ENCODE data around the gene PLLP. TPM values are rescaled to one million over a fixed set of nuclear protein-coding genes. Genes with fewer than 3 reads are reported as not detected.

The PLLP gene
- total RNA-seq, 6 donors from 2014 or later = 38.8 to 184 (median 114) TPM

- peaks cover 9 to 91% (median 67%) of the 10 kb centered on the region in 4 donors for H3K36me3 ChIP-seq
- no peaks in the 10 kb centered on the region for H3K4me1 ChIP-seq
- no peaks in the 10 kb centered on the region for H3K27me3 ChIP-seq
- no peaks in the 10 kb centered on the region for H3K9me3 ChIP-seq
- no peak for DNase-seq
- no peak overlapping the region for H3K27ac ChIP-seq
- WGBS, 2 donors = 92% methylated on average over 6 of the region's 6 CpGs
- no peak overlapping the region for H3K4me3 ChIP-seq
- TF ChIP-seq POLR2A (IDR thresholded peaks at IDR 0.05) = no peak
- no peak for ATAC-seq (ENCODE audit: low FRiP score in 2 of 2)
Observed at GRCh38 chr16:57224651-57225335, 59.7 kb downstream of the PLLP start.

GRCh38 chr16:57223057-57223456, 61.4 kb downstream of the PLLP start:
- no peak for TF ChIP-seq EP300 (IDR thresholded peaks at IDR 0.05)
- TF ChIP-seq POLR2A (IDR thresholded peaks at IDR 0.05) = no peak
- TF ChIP-seq POLR2AphosphoS5 (IDR thresholded peaks at IDR 0.05) = no peak
- no peaks in the 10 kb centered on the region for H3K4me1 ChIP-seq
- H3K4me3 ChIP-seq = no peak overlapping the region
- H3K36me3 ChIP-seq = peaks cover 5 to 92% (median 70%) of the 10 kb centered on the region in 4 donors
- no peak overlapping the region for H3K27ac ChIP-seq
- H3K9me3 ChIP-seq = peaks cover 0 to 3% (median 0%) of the 10 kb centered on the region in 4 donors
- 96 to 97% methylated on average over 1 of the region's 1 CpG for WGBS, 2 donors
- DNase-seq = no peak
- H3K27me3 ChIP-seq = no peaks in the 10 kb centered on the region
- no peak for ATAC-seq (ENCODE audit: low FRiP score in 2 of 2)

GRCh38 chr16:57216968-57217367, 67.5 kb downstream of the PLLP start:
- Histone ChIP-seq H3K27ac (no peak overlapping the region), H3K36me3 (peaks cover 34 to 94% (median 82%) of the 10 kb centered on the region in 4 donors), H3K27me3 (no peaks in the 10 kb centered on the region), H3K4me3 (no peak overlapping the region), H3K9me3 (peaks cover 12 to 31% (median 22%) of the 10 kb centered on the region in 4 donors), H3K4me1 (no peaks in the 10 kb centered on the region)
- TF ChIP-seq EP300 (IDR thresholded peaks at IDR 0.05) = no peak
- TF ChIP-seq CTCF (IDR thresholded peaks at IDR 0.05) = no peak
- TF ChIP-seq POLR2AphosphoS5 (IDR thresholded peaks at IDR 0.05) = no peak
- TF ChIP-seq POLR2A (IDR thresholded peaks at IDR 0.05) = no peak
- 92 to 100% methylated on average over 2 of the region's 2 CpGs for WGBS, 2 donors
- ATAC-seq (ENCODE audit: low FRiP score in 2 of 2) (no peak), DNase-seq (no peak)

- DNase-seq (no peak), ATAC-seq (ENCODE audit: low FRiP score in 2 of 2) (no peak)
- H3K4me3 ChIP-seq = no peak overlapping the region
- TF ChIP-seq EP300 (IDR thresholded peaks at IDR 0.05) (no peak), POLR2AphosphoS5 (IDR thresholded peaks at IDR 0.05) (no peak)
- H3K27me3 ChIP-seq = no peaks in the 10 kb centered on the region
- H3K27ac ChIP-seq = no peak overlapping the region
- H3K9me3 ChIP-seq = peaks cover 12 to 31% (median 22%) of the 10 kb centered on the region in 4 donors
- WGBS, 2 donors = 83 to 100% methylated on average over 1 of the region's 1 CpG
- H3K36me3 ChIP-seq = peaks cover 38 to 99% (median 75%) of the 10 kb centered on the region in 4 donors
- no peaks in the 10 kb centered on the region for H3K4me1 ChIP-seq
Observed at GRCh38 chr16:57213462-57213861, 71.0 kb downstream of the PLLP start.

- DNase-seq = no peak
- 94 to 97% methylated on average over 5 of the region's 5 CpGs for WGBS, 2 donors
- H3K36me3 ChIP-seq = peaks cover 29 to 94% (median 60%) of the 10 kb centered on the region in 4 donors
- no peaks in the 10 kb centered on the region for H3K27me3 ChIP-seq
- ATAC-seq (ENCODE audit: low FRiP score in 2 of 2) = no peak
- no peaks in the 10 kb centered on the region for H3K4me1 ChIP-seq
- H3K4me3 ChIP-seq = no peak overlapping the region
- no peak overlapping the region for H3K27ac ChIP-seq
- TF ChIP-seq POLR2A (IDR thresholded peaks at IDR 0.05) (no peak), EP300 (IDR thresholded peaks at IDR 0.05) (no peak), CTCF (IDR thresholded peaks at IDR 0.05) (no peak)
- H3K9me3 ChIP-seq = no peaks in the 10 kb centered on the region
Observed at GRCh38 chr16:57209780-57210179, 74.7 kb downstream of the PLLP start.

- H3K4me3 ChIP-seq = no peak overlapping the region
- H3K36me3 ChIP-seq = peaks cover 23 to 90% (median 55%) of the 10 kb centered on the region in 4 donors
- no peak for ATAC-seq (ENCODE audit: low FRiP score in 2 of 2)
- WGBS, 2 donors = 94 to 100% methylated on average over 1 of the region's 1 CpG
- DNase-seq = no peak
- H3K4me1 ChIP-seq = no peaks in the 10 kb centered on the region
- H3K27ac ChIP-seq = no peak overlapping the region
- TF ChIP-seq EP300 (IDR thresholded peaks at IDR 0.05) (no peak), CTCF (IDR thresholded peaks at IDR 0.05) (no peak), POLR2AphosphoS5 (IDR thresholded peaks at IDR 0.05) (no peak), POLR2A (IDR thresholded peaks at IDR 0.05) (no peak)
- no peaks in the 10 kb centered on the region for H3K27me3 ChIP-seq
- H3K9me3 ChIP-seq = no peaks in the 10 kb centered on the region
Observed at GRCh38 chr16:57208926-57209325, 75.5 kb downstream of the PLLP start.

Small RNA genes lying within 50 kb of the gene (small RNA-seq; reads per million reads assigned to genes)
- gene AC108081.1 = 0 reads per million in 4 donors

Other genes starting within 250 kb of the PLLP start
- gene CPNE2, start 192.1 kb downstream of the PLLP start, total RNA-seq = 10 to 100 TPM; 39.4 to 58.7 (median 53.1) TPM
- gene PSME3IP1, start 98.6 kb downstream of the PLLP start, total RNA-seq = 100 to 1,000 TPM in 1 of 6 donors, 10 to 100 TPM in 5; 49.9 to 113 (median 75.2) TPM
- gene RSPRY1, start 98.3 kb downstream of the PLLP start, total RNA-seq = 100 to 1,000 TPM in 1 of 6 donors, 10 to 100 TPM in 5; 26.9 to 102 (median 30.3) TPM
- 10 to 100 TPM; 18.9 to 74.9 (median 54.2) TPM for gene ARL2BP, start 39.4 kb downstream of the PLLP start, total RNA-seq
- 1 to 10 TPM in 1 of 6 donors, under 1 TPM in 3, not detected in 2; 0.39 to 4.7 (median 0.71) TPM for gene CCL22, start 74.1 kb upstream of the PLLP start, total RNA-seq
- gene CX3CL1, start 87.8 kb upstream of the PLLP start, total RNA-seq = 100 to 1,000 TPM in 1 of 6 donors, 10 to 100 TPM in 4, 1 to 10 TPM in 1; 6.3 to 106 (median 31.7) TPM
- gene CCL17, start 120.1 kb upstream of the PLLP start, total RNA-seq = 10 to 100 TPM in 1 of 6 donors, 1 to 10 TPM in 2, not detected in 3; 2.8 to 24.2 (median 5.8) TPM
- 10 to 100 TPM; 21.0 to 44.5 (median 36.5) TPM for gene CIAPIN1, start 162.7 kb upstream of the PLLP start, total RNA-seq
- gene COQ9, start 162.8 kb upstream of the PLLP start, total RNA-seq = 10 to 100 TPM; 33.1 to 47.1 (median 39.4) TPM
- gene POLR2C, start 178.0 kb upstream of the PLLP start, total RNA-seq = 100 to 1,000 TPM in 4 of 6 donors, 10 to 100 TPM in 2; 70.6 to 210 (median 112) TPM
- 10 to 100 TPM; 36.7 to 87.3 (median 54.1) TPM for gene DOK4, start 201.8 kb upstream of the PLLP start, total RNA-seq

All from upper lobe of left lung (tissue), 6 donors.